Stomach (tissue), 9 donors: ENCODE data around the gene ANKRD11. TPM values are rescaled to one million over a fixed set of nuclear protein-coding genes. Genes with fewer than 3 reads are reported as not detected.

ENCODE experiments used
- DNase-seq, 2 donors: peaks; one replicate each; pipeline versions ENCODE4 v3.0.0 to v3.0.0-alpha.2; 2013 to 2019
- H3K27ac ChIP-seq, 5 donors: fragments of 200-600 bp in 4 of 5; sonication (generic) in 4 of 5; one replicate each; pipeline ENCODE4 v1.5.1; 2013 to 2019; ENCODE audit warnings: mild to moderate bottlenecking in 1 of 5, moderate library complexity in 1 of 5
- H3K27me3 ChIP-seq, 3 donors: fragments of 200-600 bp; sonication (generic); one replicate each; pipeline ENCODE4 v1.5.1; 2017 to 2019; ENCODE audit warnings: mixed run types in 1 of 3
- H3K36me3 ChIP-seq, 4 donors: fragments of 200-600 bp; sonication (generic); 1 replicate in 3 of 4; 2 replicates in 1 of 4; pipeline ENCODE4 v1.5.1; 2016 to 2019
- H3K4me1 ChIP-seq, 4 donors: fragments of 200-600 bp; sonication (generic); one replicate each; pipeline ENCODE4 v1.5.1; 2016 to 2019
- H3K4me3 ChIP-seq, 4 donors: fragments of 200-600 bp; sonication (generic) in 3 of 4; one replicate each; pipeline ENCODE4 v1.5.1; 2016 to 2019; ENCODE audit warnings: mild to moderate bottlenecking in 1 of 4
- H3K9me3 ChIP-seq, 4 donors: fragments of 200-600 bp; sonication (generic); one replicate each; pipeline ENCODE4 v1.5.1; 2016 to 2019
- EP300 ChIP-seq: sonication (generic); formaldehyde crosslinking; IDR thresholded peaks from one replicate; pipeline ENCODE4 v1.6.1; 2017; ENCODE audit warnings: antibody characterized with exemption
- POLR2A ChIP-seq, 4 donors: fragments of 450-650 bp; IDR thresholded peaks; one replicate each; pipeline ENCODE4 v1.6.1; 2016; ENCODE audit warnings: antibody characterized with exemption in 4 of 4, control low read depth in 2 of 4, mild to moderate bottlenecking in 1 of 4, moderate library complexity in 1 of 4
- POLR2AphosphoS5 ChIP-seq, 3 donors: sonication (generic); formaldehyde crosslinking; IDR thresholded peaks; one replicate each; pipeline ENCODE4 v1.6.1; 2016; ENCODE audit warnings: antibody characterized with exemption in 3 of 3
- WGBS, 5 donors: extraction: QIAGEN DNeasy Blood & Tissue Kit in 3 of 5; methylation state at CpG; one replicate each; pipeline versions ENCODE4 v1.1.5 to v1.1.7; 2013 to 2018; 5-methylcytosine and 5-hydroxymethylcytosine counted together
- intact Hi-C: fragments of 100-400 bp; cut with DNase I; formaldehyde crosslinking; loops from one replicate; pipeline ENCODE4 v1.15.1; 2023; ENCODE audit warnings: low total_unique reads
- polyA plus RNA-seq, 3 donors: library from polyadenylated mRNA; stranded (reverse); fragments of 200-250 nt; gene quantifications; one replicate each; pipeline ENCODE4 v1.2.3, GENCODE V29; 2013
- total RNA-seq, 5 donors: library from RNA; depleted of rRNA; stranded (reverse); fragments of >200 nt; gene quantifications; one replicate each; pipeline versions ENCODE4 v1.1.0 to v1.2.3, GENCODE V29; 2014 to 2016
- TF ChIP-seq, protein P1 (sequence below), 7 experiments: fragments of 450-650 bp in 4 of 7; fragments of 200-600 bp in 3 of 7; sonication (generic) in 3 of 7; IDR thresholded peaks; one replicate each; pipeline ENCODE4 v1.5.1; 2016 to 2019; ENCODE audit warnings: antibody characterized with exemption in 7 of 7, control low read depth in 2 of 7, mild to moderate bottlenecking in 1 of 7
- donor health status: healthy with polysubstance abuse.
- donor health status: Bipolar disorder and iron deficiency.
- donor health status: healthy.

ANKRD11 gene
- total and polyA plus RNA-seq, 8 donors = 25.4 to 350 (median 88.7) TPM

DNA sequence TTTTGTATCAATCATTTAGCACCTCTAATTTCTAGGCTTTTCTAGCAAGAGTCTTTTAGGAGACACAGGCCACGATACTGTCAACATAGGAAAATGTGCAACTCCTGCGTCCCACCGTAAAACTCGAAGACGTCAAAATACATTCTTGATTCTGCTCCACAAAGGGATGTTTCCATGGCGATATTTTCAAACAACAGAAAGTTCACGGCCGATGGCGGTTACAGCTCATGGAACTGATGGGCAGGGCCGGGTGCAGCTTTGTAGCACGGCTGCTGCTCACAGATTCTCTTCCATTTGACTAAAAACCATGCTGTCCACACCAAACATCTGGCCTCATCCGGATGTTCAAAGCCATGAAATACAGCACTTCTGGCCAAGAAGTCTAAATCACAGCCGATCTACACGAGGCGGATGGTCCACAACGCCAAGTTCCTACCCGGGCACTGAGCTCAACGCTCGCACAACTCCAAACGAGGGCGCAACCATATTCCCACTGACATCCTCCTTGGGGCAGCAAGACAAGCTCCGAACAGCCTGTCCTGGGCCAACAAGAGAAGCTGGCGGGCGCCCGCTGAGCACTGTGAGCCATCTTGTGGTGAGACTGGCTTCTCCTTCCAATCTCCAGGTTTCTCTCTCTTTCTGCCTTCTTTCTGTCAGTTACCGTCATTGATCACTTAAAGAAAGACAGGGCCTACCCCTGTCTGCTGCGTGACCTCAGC lies 193.0 kb downstream of the ANKRD11 start:
- Histone ChIP-seq H3K36me3 (peaks cover 0 to 19% (median 4%) of the 10 kb centered on the region in 4 donors), H3K27me3 (no peaks in the 10 kb centered on the region), H3K27ac (peak overlapping the region in 2 of 5 donors; percentile 90 to 92), H3K9me3 (no peaks in the 10 kb centered on the region), H3K4me1 (peaks cover 47 to 94% (median 83%) of the 10 kb centered on the region in 4 donors), H3K4me3 (no peak overlapping the region)
- peak in 1 of 2 donors; percentile 46 for DNase-seq
- intact Hi-C loops = no loop called here
- no peak for TF ChIP-seq POLR2AphosphoS5 (IDR thresholded peaks at IDR 0.05)
- TF ChIP-seq POLR2A (IDR thresholded peaks at IDR 0.05) = no peak
- TF ChIP-seq EP300 = no peak
- TF ChIP-seq, protein P1, sequence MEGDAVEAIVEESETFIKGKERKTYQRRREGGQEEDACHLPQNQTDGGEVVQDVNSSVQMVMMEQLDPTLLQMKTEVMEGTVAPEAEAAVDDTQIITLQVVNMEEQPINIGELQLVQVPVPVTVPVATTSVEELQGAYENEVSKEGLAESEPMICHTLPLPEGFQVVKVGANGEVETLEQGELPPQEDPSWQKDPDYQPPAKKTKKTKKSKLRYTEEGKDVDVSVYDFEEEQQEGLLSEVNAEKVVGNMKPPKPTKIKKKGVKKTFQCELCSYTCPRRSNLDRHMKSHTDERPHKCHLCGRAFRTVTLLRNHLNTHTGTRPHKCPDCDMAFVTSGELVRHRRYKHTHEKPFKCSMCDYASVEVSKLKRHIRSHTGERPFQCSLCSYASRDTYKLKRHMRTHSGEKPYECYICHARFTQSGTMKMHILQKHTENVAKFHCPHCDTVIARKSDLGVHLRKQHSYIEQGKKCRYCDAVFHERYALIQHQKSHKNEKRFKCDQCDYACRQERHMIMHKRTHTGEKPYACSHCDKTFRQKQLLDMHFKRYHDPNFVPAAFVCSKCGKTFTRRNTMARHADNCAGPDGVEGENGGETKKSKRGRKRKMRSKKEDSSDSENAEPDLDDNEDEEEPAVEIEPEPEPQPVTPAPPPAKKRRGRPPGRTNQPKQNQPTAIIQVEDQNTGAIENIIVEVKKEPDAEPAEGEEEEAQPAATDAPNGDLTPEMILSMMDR (IDR thresholded peaks at IDR 0.05) = no peak
- WGBS, 5 donors = 81 to 91% (median 83%) methylated on average over 27 of the region's 27 CpGs

DNA sequence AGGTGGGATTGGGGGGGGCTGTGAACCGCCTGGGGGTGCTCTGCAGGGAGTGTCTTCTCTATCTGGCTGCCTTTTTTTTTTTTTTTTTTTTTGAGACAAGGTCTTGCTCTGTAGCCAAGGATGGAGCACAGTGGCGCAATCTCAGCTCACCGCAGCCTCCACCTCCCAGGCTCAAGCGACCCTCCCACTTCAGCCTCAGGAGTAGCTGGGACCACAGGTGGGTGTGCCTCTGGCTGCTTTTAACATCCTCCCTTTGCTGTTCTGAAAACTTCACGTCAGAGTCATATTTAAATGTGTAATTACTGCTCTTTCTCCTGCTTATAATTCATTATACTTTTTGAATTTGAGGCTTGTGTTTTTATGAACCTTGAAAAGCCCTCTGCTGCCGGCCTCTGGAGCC lies 194.4 kb downstream of the ANKRD11 start:
- H3K4me3 ChIP-seq = no peak overlapping the region
- no peak for TF ChIP-seq POLR2AphosphoS5 (IDR thresholded peaks at IDR 0.05)
- intact Hi-C loops = no loop called here
- no peaks in the 10 kb centered on the region for H3K27me3 ChIP-seq
- peaks cover 33 to 93% (median 69%) of the 10 kb centered on the region in 4 donors for H3K4me1 ChIP-seq
- 79 to 88% (median 86%) methylated on average over 5 to 6 of the region's 6 CpGs for WGBS, 5 donors
- H3K9me3 ChIP-seq = no peaks in the 10 kb centered on the region
- H3K36me3 ChIP-seq = peaks cover 5 to 23% (median 9%) of the 10 kb centered on the region in 4 donors
- peak overlapping the region in 1 of 5 donors; percentile 92 for H3K27ac ChIP-seq
- no peak for DNase-seq

DNA sequence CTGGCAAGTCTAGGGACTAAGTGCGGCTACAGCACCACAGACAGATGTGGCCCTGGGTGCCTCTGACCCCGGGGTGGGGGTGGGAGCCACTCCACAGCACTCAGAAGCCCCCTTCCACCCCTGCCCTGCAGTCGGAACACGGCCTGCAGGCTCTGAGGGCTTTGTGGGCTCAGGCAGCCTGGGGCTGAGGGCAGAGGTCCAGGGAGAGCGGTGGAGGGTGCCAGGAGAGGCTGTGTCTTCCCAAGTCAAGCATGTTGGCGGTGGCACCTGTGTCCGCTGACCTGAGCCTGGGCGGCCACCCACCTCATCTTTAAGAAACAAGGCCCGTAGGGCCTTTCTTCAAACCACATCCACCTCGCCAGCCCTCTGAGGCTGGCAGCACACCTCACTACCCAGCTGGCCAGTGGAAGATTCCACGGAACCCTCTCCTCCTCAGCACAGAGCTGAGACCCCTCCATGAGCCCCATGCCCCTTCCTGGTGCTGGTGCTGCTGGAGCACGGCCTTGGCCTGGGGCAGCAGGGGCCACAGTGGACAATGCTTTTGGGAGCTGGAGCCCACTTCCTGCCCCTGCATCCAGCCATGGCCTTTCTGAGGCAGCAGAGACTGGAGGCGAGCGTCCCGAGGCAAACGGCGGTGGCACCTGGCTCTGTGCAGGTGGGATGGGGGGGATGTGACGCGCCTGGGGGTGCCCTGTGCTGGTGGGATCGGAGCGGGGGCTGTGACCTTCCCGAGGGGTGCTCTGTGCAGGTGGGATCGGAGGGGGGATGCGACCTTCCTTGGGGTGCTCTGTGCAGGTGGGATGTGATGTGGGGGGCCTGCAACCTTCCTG lies 195.1 kb downstream of the ANKRD11 start:
- DNase-seq = no peak
- peaks cover 29 to 86% (median 63%) of the 10 kb centered on the region in 4 donors for H3K4me1 ChIP-seq
- H3K36me3 ChIP-seq = peaks cover 5 to 24% (median 14%) of the 10 kb centered on the region in 4 donors
- intact Hi-C loops = no loop called here
- WGBS, 5 donors = 84 to 87% (median 86%) methylated on average over 8 to 24 of the region's 24 CpGs
- no peak for TF ChIP-seq POLR2AphosphoS5 (IDR thresholded peaks at IDR 0.05)
- TF ChIP-seq, protein P1 (IDR thresholded peaks at IDR 0.05) = no peak
- TF ChIP-seq EP300 = no peak
- TF ChIP-seq POLR2A (IDR thresholded peaks at IDR 0.05) = no peak
- H3K27ac ChIP-seq = peak overlapping the region in 1 of 5 donors; percentile 80
- no peaks in the 10 kb centered on the region for H3K27me3 ChIP-seq
- H3K9me3 ChIP-seq = no peaks in the 10 kb centered on the region
- H3K4me3 ChIP-seq = no peak overlapping the region

DNA sequence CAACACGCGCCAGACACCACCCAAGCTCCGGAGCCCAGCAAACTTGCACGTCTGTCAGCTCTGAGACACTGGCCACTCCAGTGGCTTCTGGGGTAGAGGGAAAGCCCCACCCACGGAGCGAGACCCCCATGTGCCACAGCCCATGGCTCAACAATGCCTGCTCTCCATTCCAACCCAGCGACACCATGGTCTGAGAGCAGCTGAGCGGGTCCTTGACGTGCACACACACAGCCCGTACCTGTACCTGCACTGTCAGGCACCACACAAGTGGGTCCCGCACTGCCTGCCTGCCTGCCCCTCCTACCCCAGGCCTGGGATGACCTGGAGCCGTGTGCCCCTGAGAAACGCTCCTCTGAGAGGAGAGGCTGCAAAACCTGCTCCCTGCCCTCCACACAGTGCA lies 195.9 kb downstream of the ANKRD11 start:
- H3K4me1 ChIP-seq = peaks cover 24 to 78% (median 57%) of the 10 kb centered on the region in 4 donors
- no peaks in the 10 kb centered on the region for H3K9me3 ChIP-seq
- DNase-seq = no peak
- no peak overlapping the region for H3K4me3 ChIP-seq
- no peak for TF ChIP-seq EP300
- TF ChIP-seq, protein P1 (IDR thresholded peaks at IDR 0.05) = no peak
- no peak for TF ChIP-seq POLR2A (IDR thresholded peaks at IDR 0.05)
- TF ChIP-seq POLR2AphosphoS5 (IDR thresholded peaks at IDR 0.05) = no peak
- H3K36me3 ChIP-seq = peaks cover 5 to 30% (median 19%) of the 10 kb centered on the region in 4 donors
- H3K27ac ChIP-seq = peak overlapping the region; percentile 21 to 80 (median 53)
- H3K27me3 ChIP-seq = no peaks in the 10 kb centered on the region
- intact Hi-C loops = no loop called here
- 56 to 74% (median 62%) methylated on average over 5 to 13 of the region's 13 CpGs for WGBS, 5 donors
